HCT116 (cell line): ENCODE measurements around the gene METTL13.

Experiments
- EZH2 ChIP-seq: fragments of 200-600 bp; sonication (generic); IDR thresholded peaks from 2 replicates; pipeline ENCODE4 v1.6.1; 2017; ENCODE audit warnings: antibody characterized with exemption, mixed run types
- POLR2A ChIP-seq: IDR thresholded peaks from 2 replicates; pipeline ENCODE4 v1.7.0; 2011; ENCODE audit warnings: borderline replicate concordance; ENCODE audit not compliant: insufficient read depth, insufficient read length; ENCODE audit errors: extremely low read depth
- RAD21 ChIP-seq: IDR thresholded peaks from 2 replicates; pipeline ENCODE4 v1.6.1; 2012; ENCODE audit warnings: low read depth, mild to moderate bottlenecking
- SIN3A ChIP-seq: IDR thresholded peaks from 2 replicates; pipeline ENCODE4 v1.6.1; 2012; ENCODE audit warnings: low read depth
- TF ChIP-seq, protein P1 (sequence below), 3 experiments: fragments of 200-600 bp in 1 of 3; sonication (generic) in 1 of 3; IDR thresholded peaks in 2 of 3; conservative IDR thresholded peaks in 1 of 3; 2 replicates each; pipeline ENCODE4 v1.5.1; 2012 to 2017; ENCODE audit warnings: low read depth in 2 of 3, low read length in 2 of 3, antibody characterized with exemption in 1 of 3, borderline replicate concordance in 1 of 3, control low read depth in 1 of 3, mild to moderate bottlenecking in 1 of 3, mixed read lengths in 1 of 3, mixed run types in 1 of 3, moderate library complexity in 1 of 3; ENCODE audit not compliant: insufficient read depth in 1 of 3

DNA sequence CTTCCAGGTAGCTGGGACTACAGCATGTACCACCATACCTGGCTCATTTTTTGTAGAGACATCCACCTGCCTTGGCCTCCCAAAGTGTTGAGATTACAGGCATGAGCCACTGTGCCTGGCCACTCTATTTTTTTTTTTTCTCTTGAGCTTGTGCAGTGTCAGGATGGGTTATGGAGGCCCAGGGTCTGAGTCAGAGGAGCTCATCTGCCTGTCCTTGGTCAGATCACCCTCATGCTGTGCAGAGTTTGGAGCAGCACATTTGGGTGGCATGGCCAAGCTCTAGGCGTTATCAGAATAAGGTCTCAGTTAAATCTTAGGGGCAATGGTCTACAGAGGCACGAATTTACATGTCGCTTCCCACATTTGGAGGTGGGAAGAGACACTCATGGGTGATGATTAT is 16.9 kb downstream of the METTL13 start:
- TF ChIP-seq SIN3A (no peak), RAD21 (no peak), POLR2A (no peak), EZH2 (no peak)
- TF ChIP-seq, protein P1, sequence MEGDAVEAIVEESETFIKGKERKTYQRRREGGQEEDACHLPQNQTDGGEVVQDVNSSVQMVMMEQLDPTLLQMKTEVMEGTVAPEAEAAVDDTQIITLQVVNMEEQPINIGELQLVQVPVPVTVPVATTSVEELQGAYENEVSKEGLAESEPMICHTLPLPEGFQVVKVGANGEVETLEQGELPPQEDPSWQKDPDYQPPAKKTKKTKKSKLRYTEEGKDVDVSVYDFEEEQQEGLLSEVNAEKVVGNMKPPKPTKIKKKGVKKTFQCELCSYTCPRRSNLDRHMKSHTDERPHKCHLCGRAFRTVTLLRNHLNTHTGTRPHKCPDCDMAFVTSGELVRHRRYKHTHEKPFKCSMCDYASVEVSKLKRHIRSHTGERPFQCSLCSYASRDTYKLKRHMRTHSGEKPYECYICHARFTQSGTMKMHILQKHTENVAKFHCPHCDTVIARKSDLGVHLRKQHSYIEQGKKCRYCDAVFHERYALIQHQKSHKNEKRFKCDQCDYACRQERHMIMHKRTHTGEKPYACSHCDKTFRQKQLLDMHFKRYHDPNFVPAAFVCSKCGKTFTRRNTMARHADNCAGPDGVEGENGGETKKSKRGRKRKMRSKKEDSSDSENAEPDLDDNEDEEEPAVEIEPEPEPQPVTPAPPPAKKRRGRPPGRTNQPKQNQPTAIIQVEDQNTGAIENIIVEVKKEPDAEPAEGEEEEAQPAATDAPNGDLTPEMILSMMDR (IDR thresholded peaks at IDR 0.05 in 2 of 3, conservative IDR thresholded peaks at IDR 0.05 in 1 of 3; ENCODE audit: borderline replicate concordance in 1 of 3, insufficient read depth in 1 of 3, low read depth in 2 of 3, low read length in 2 of 3), result no peak
